Gastroesophageal sphincter (tissue), 4 donors: Measurements from ENCODE around the gene SAMD1. TPM values are rescaled to one million over a fixed set of nuclear protein-coding genes. Genes with fewer than 3 reads are reported as not detected.

Source experiments
- ATAC-seq: fragments of 150-250 bp; one replicate; pipeline ENCODE4 v1.9.1; 2016; ENCODE audit warnings: mild to moderate bottlenecking, moderate library complexity
- H3K27ac ChIP-seq, 4 donors: fragments of 200-600 bp; sonication (generic) in 3 of 4; 1 replicate in 3 of 4; 2 replicates in 1 of 4; pipeline ENCODE4 v1.5.1; 2016 to 2019
- H3K27me3 ChIP-seq: fragments of 200-600 bp; sonication (generic); one replicate; pipeline ENCODE4 v1.5.1; 2019
- H3K36me3 ChIP-seq, 2 donors: fragments of 200-600 bp; sonication (generic); one replicate each; pipeline ENCODE4 v1.5.1; 2019; ENCODE audit warnings: control low read depth in 1 of 2
- H3K4me1 ChIP-seq, 3 donors: fragments of 200-600 bp; sonication (generic); 1 replicate in 2 of 3; 2 replicates in 1 of 3; pipeline ENCODE4 v1.5.1; 2016 to 2019; ENCODE audit warnings: control low read depth in 2 of 3
- H3K4me3 ChIP-seq, 2 donors: fragments of 200-600 bp; sonication (generic); one replicate each; pipeline ENCODE4 v1.5.1; 2019; ENCODE audit warnings: mild to moderate bottlenecking in 1 of 2, moderate library complexity in 1 of 2
- H3K9me3 ChIP-seq, 3 donors: fragments of 200-600 bp; sonication (generic); one replicate each; pipeline ENCODE4 v1.5.1; 2017 to 2019; ENCODE audit warnings: control low read depth in 2 of 3
- CTCF ChIP-seq, 4 experiments: fragments of 200-600 bp in 2 of 4; fragments of 450-650 bp in 2 of 4; sonication (generic) in 1 of 4; IDR thresholded peaks; one replicate each; pipeline ENCODE4 v1.5.1; 2017 to 2019; ENCODE audit warnings: antibody characterized with exemption in 4 of 4, mild to moderate bottlenecking in 2 of 4, moderate library complexity in 2 of 4
- EP300 ChIP-seq: sonication (generic); formaldehyde crosslinking; IDR thresholded peaks from one replicate; pipeline ENCODE4 v1.6.1; 2017; ENCODE audit warnings: antibody characterized with exemption, mild to moderate bottlenecking
- POLR2A ChIP-seq, 2 donors: fragments of 450-650 bp; IDR thresholded peaks; one replicate each; pipeline ENCODE4 v1.6.1; 2017; ENCODE audit warnings: antibody characterized with exemption in 2 of 2, mild to moderate bottlenecking in 2 of 2, moderate library complexity in 1 of 2
- POLR2AphosphoS5 ChIP-seq: sonication (generic); formaldehyde crosslinking; IDR thresholded peaks from one replicate; pipeline ENCODE4 v1.6.1; 2017; ENCODE audit warnings: antibody characterized with exemption
- WGBS, 2 donors: methylation state at CpG; one replicate each; pipeline ENCODE4 v1.1.5; 2018; ENCODE audit warnings: low coverage in 1 of 2; 5-methylcytosine and 5-hydroxymethylcytosine counted together
- total RNA-seq, 4 donors: library from RNA; depleted of rRNA; stranded (reverse); fragments of >200 nt; gene quantifications; one replicate each; pipeline ENCODE4 v1.1.0, GENCODE V29; 2016

Gene SAMD1
- total RNA-seq, 4 donors from 2014 or later = 21.9 to 61.3 (median 41.3) TPM

- Histone ChIP-seq H3K9me3 (no peaks in the 10 kb centered on the region), H3K27ac (peak within 1 kb of the TSS in 1 of 4 donors; percentile 7), H3K27me3 (no peaks in the 10 kb centered on the region), H3K36me3 (peaks cover 0 to 17% of the 10 kb centered on the region in 2 donors), H3K4me3 (no peak within 1 kb of the TSS), H3K4me1 (peaks cover 0 to 34% (median 23%) of the 10 kb centered on the region in 3 donors)
- ATAC-seq = no peak
- TF ChIP-seq EP300 (no peak), CTCF (IDR thresholded peaks at IDR 0.05) (no peak), POLR2A (IDR thresholded peaks at IDR 0.05) (no peak), POLR2AphosphoS5 (no peak)
- WGBS, 2 donors = 100% methylated on average over 1 of the region's 54 CpGs; no CpG with 5 or more reads in 1 of the 2 donors
Observed at GRCh38 chr19:14085309-14085995, 5.1 kb downstream of the SAMD1 start, which contains the start of gene C19orf67. Gene C19orf67 (minus strand): TSS chr19:14085783. CDS start chr19:14085627, 156 bp downstream.

GRCh38 chr19:14082675-14082960 lies 7.9 kb downstream of the SAMD1 start:
- no peak for ATAC-seq
- no peaks in the 10 kb centered on the region for H3K9me3 ChIP-seq
- no peak overlapping the region for H3K4me3 ChIP-seq
- 70 to 80% methylated on average over 1 of the region's 1 CpG for WGBS, 2 donors
- H3K27ac ChIP-seq = peak overlapping the region in 2 of 4 donors; percentile 92 to 95
- TF ChIP-seq POLR2A (IDR thresholded peaks at IDR 0.05) (no peak), CTCF (IDR thresholded peaks at IDR 0.05) (no peak), EP300 (no peak), POLR2AphosphoS5 (no peak)
- peaks cover 0 to 2% of the 10 kb centered on the region in 2 donors for H3K36me3 ChIP-seq
- H3K27me3 ChIP-seq = no peaks in the 10 kb centered on the region
- peaks cover 0 to 27% (median 19%) of the 10 kb centered on the region in 3 donors for H3K4me1 ChIP-seq

- Histone ChIP-seq H3K27me3 (no peaks in the 10 kb centered on the region), H3K4me1 (peaks cover 0 to 27% (median 19%) of the 10 kb centered on the region in 3 donors), H3K9me3 (no peaks in the 10 kb centered on the region), H3K4me3 (peak overlapping the region; percentile 55 to 83), H3K27ac (peak overlapping the region; percentile 61 to 96 (median 94)), H3K36me3 (no peaks in the 10 kb centered on the region)
- 14 to 51% methylated on average over 1 to 7 of the region's 24 CpGs for WGBS, 2 donors
- no peak for ATAC-seq
- TF ChIP-seq POLR2A (IDR thresholded peaks at IDR 0.05) (no peak), EP300 (no peak), POLR2AphosphoS5 (no peak), CTCF (IDR thresholded peaks at IDR 0.05) (no peak)
Observed at GRCh38 chr19:14081797-14082674, 8.5 kb downstream of the SAMD1 start.

GRCh38 chr19:14080887-14081796 lies 9.4 kb downstream of the SAMD1 start:
- Histone ChIP-seq H3K4me3 (peak overlapping the region; percentile 79 to 83), H3K27ac (peak overlapping the region; percentile 92 to 96 (median 96)), H3K9me3 (no peaks in the 10 kb centered on the region), H3K4me1 (peaks cover 0 to 27% (median 19%) of the 10 kb centered on the region in 3 donors), H3K27me3 (no peaks in the 10 kb centered on the region), H3K36me3 (no peaks in the 10 kb centered on the region)
- 0 to 1% methylated on average over 6 to 18 of the region's 50 CpGs for WGBS, 2 donors
- peak; percentile 98 for ATAC-seq
- peak; percentile 77 for TF ChIP-seq POLR2AphosphoS5
- peak in 2 of 4 experiments; percentile 7 to 24 for TF ChIP-seq CTCF (IDR thresholded peaks at IDR 0.05)
- TF ChIP-seq POLR2A (IDR thresholded peaks at IDR 0.05) = peak; percentile 78
- TF ChIP-seq EP300 = no peak
